Heart left ventricle (tissue), 13 donors: ENCODE measurements around the gene IGLL1.
"Not testable (repeated sequence)": the region's sequence is repeated elsewhere in the genome, so short reads cannot be mapped to it uniquely, and the experiment has no call there.

Experiments used
- CTCF ChIP-seq, 12 donors: fragments of 200-600 bp; sonication (generic) in 4 of 12; IDR thresholded peaks; one replicate each; pipeline versions ENCODE4 v1.5.0 to v1.8.0; 2018 to 2022; ENCODE audit warnings: antibody characterized with exemption in 12 of 12, mild to moderate bottlenecking in 5 of 12
- POLR2A ChIP-seq, 2 donors: fragments of 450-650 bp; IDR thresholded peaks; one replicate each; pipeline ENCODE4 v1.6.1; 2017; ENCODE audit warnings: antibody characterized with exemption in 2 of 2, mild to moderate bottlenecking in 2 of 2, moderate library complexity in 2 of 2
- donor health status: ischemic (EF 13 %, LVEDD 7.1; RV severe dilation, severe dysfunction).
- donor health status: DM: no; HTN: yes; CAD: no.
- donor health status: DM: no; HTN: no; CAD: no.
- donor health status: ischemic (EF 25% LVEDD 6.9; RV normal size, moderate dysfunction).
- donor health status: ischemic (EF 25% LVEDD 5.7; RV mildly dilated, moderate dysfunction).
- donor health status: ischemic (EF 35%, LVEDD 5.7; RV mildly dilated, moderate dysfunction).
- donor health status: nonischemic (EF 11% LVEDD 7.7; RV severe dilation, severe dysfunction).
- donor health status: DM: yes; HTN: yes; CAD: no.
- donor health status: PGD.
- donor health status: ischemic (EF 29% LVEDD 5.4; RV normal size, mild dysfunction).
- donor health status: nonischemic (EF 23%, LVEDD 6.1; RV moderate dilation, normal function).

DNA sequence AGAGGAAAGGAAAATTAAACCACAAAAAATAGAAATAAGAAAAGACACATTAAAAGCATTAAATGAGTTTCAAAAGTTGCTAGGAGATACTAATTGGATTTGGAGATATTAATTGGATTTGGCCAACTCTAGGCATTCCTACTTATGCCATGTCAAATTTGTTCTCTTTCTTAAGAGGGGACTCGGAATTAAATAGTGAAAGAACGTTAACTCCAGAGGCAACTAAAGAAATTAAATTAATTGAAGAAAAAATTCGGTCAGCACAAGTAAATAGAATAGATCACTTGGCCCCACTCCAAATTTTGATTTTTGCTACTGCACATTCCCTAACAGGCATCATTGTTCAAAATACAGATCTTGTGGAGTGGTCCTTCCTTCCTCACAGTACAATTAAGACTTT lies 37.7 kb downstream of the IGLL1 start:
- TF ChIP-seq CTCF, POLR2A (IDR thresholded peaks at IDR 0.05): not testable (repeated sequence)
